MM.1S (cell line): Measurements from ENCODE around the gene THRB.

Experiments
- DNase-seq: peaks from one replicate; pipeline ENCODE4 v3.0.0-alpha.2; 2015
- H2AFZ ChIP-seq: fragments of 300-600 bp; sonication (generic); 2 replicates; pipeline ENCODE4 v1.6.0; 2016; ENCODE audit warnings: antibody characterized with exemption, low read length
- H3F3A ChIP-seq: fragments of 300-600 bp; sonication (generic); 2 replicates; pipeline ENCODE4 v1.6.1; 2016; ENCODE audit warnings: mild to moderate bottlenecking, antibody characterized with exemption, low read length, moderate library complexity, mixed read lengths; ENCODE audit not compliant: insufficient read depth
- H3K27ac ChIP-seq: fragments of 300-600 bp; sonication (generic); 2 replicates; pipeline ENCODE4 v1.5.1; 2016; ENCODE audit warnings: mild to moderate bottlenecking, low read length
- H3K27me3 ChIP-seq: fragments of 300-600 bp; sonication (generic); replicated peaks from 2 replicates; pipeline ENCODE4 v1.6.0; 2016; ENCODE audit warnings: low read length; ENCODE audit not compliant: insufficient read depth
- H3K36me3 ChIP-seq: fragments of 300-600 bp; sonication (generic); replicated peaks from 2 replicates; pipeline ENCODE4 v1.6.1; 2016; ENCODE audit warnings: mild to moderate bottlenecking, low read length, mixed read lengths; ENCODE audit not compliant: insufficient read depth
- H3K4me1 ChIP-seq: fragments of 300-600 bp; sonication (generic); 2 replicates; pipeline ENCODE4 v1.6.1; 2016; ENCODE audit warnings: low read length, mixed read lengths
- H3K4me2 ChIP-seq: fragments of 300-600 bp; sonication (generic); 2 replicates; pipeline ENCODE4 v1.6.0; 2016; ENCODE audit warnings: low read depth, low read length
- H3K4me3 ChIP-seq: fragments of 300-600 bp; sonication (generic); 2 replicates; pipeline ENCODE4 v1.5.1; 2016; ENCODE audit warnings: low read length, mixed read lengths
- H3K79me2 ChIP-seq: fragments of 300-600 bp; sonication (generic); 2 replicates; pipeline ENCODE4 v1.6.1; 2016; ENCODE audit warnings: mixed run types, low read length, mixed read lengths
- H3K9ac ChIP-seq: fragments of 300-600 bp; sonication (generic); 2 replicates; pipeline ENCODE4 v1.6.1; 2016; ENCODE audit warnings: low read length, mixed read lengths
- H3K9me2 ChIP-seq: fragments of 300-600 bp; sonication (generic); replicated peaks from 2 replicates; pipeline ENCODE4 v1.6.1; 2016; ENCODE audit warnings: mild to moderate bottlenecking, low read length, mixed read lengths; ENCODE audit not compliant: insufficient read depth
- H3K9me3 ChIP-seq: fragments of 300-600 bp; sonication (generic); replicated peaks from 2 replicates; pipeline ENCODE4 v1.6.1; 2016; ENCODE audit warnings: mild to moderate bottlenecking, low read length, mixed read lengths; ENCODE audit not compliant: insufficient read depth
- H4K20me1 ChIP-seq: fragments of 300-600 bp; sonication (generic); 2 replicates; pipeline ENCODE4 v1.6.1; 2016; ENCODE audit warnings: mild to moderate bottlenecking, low read length, moderate library complexity, mixed read lengths; ENCODE audit not compliant: insufficient read depth
- CTCF ChIP-seq: fragments of 300-600 bp; sonication (generic); IDR thresholded peaks from 2 replicates; pipeline ENCODE4 v1.5.1; 2016; ENCODE audit warnings: antibody characterized with exemption, low read length, mixed read lengths
- EZH2 ChIP-seq: fragments of 300-600 bp; sonication (generic); optimal IDR thresholded peaks from 2 replicates; pipeline ENCODE3; 2017; ENCODE audit warnings: low read depth, mild to moderate bottlenecking, antibody characterized with exemption, low read length, mixed read lengths
- EZH2phosphoT487 ChIP-seq: fragments of 300-600 bp; sonication (generic); IDR thresholded peaks from 2 replicates; pipeline ENCODE4 v1.6.1; 2018; ENCODE audit warnings: antibody characterized with exemption, low read length

THRB gene

GRCh38 chr3:24161841-24162240, 332.8 kb downstream of the THRB start:
- no peak for TF ChIP-seq CTCF
- TF ChIP-seq EZH2 = no peak
- TF ChIP-seq EZH2phosphoT487 = no peak
- Histone ChIP-seq H4K20me1 (no peaks in the 10 kb centered on the region), H3K36me3 (no peaks in the 10 kb centered on the region), H3K27me3 (no peaks in the 10 kb centered on the region), H3K4me3 (no peak overlapping the region), H3K9me2 (no peaks in the 10 kb centered on the region), H2AFZ (no peak overlapping the region), H3K4me1 (no peaks in the 10 kb centered on the region), H3K9me3 (no peaks in the 10 kb centered on the region), H3K79me2 (no peaks in the 10 kb centered on the region), H3F3A (no peaks in the 10 kb centered on the region), H3K27ac (no peak overlapping the region), H3K9ac (no peak overlapping the region), H3K4me2 (no peak overlapping the region)
- DNase-seq = no peak

GRCh38 chr3:24160424-24161095, 334.1 kb downstream of the THRB start:
- Histone ChIP-seq H3K27ac (no peak overlapping the region), H3K9me2 (no peaks in the 10 kb centered on the region), H3K4me2 (no peak overlapping the region), H3K27me3 (no peaks in the 10 kb centered on the region), H3K9ac (no peak overlapping the region), H3K4me3 (no peak overlapping the region), H3K9me3 (no peaks in the 10 kb centered on the region), H3K4me1 (no peaks in the 10 kb centered on the region), H3K79me2 (no peaks in the 10 kb centered on the region), H3K36me3 (no peaks in the 10 kb centered on the region), H3F3A (no peaks in the 10 kb centered on the region), H2AFZ (no peak overlapping the region), H4K20me1 (no peaks in the 10 kb centered on the region)
- no peak for DNase-seq
- TF ChIP-seq CTCF = no peak
- TF ChIP-seq EZH2 = no peak
- no peak for TF ChIP-seq EZH2phosphoT487

- H2AFZ ChIP-seq = no peak overlapping the region
- no peak overlapping the region for H3K4me2 ChIP-seq
- no peak overlapping the region for H3K9ac ChIP-seq
- H3K79me2 ChIP-seq = no peaks in the 10 kb centered on the region
- no peaks in the 10 kb centered on the region for H3F3A ChIP-seq
- DNase-seq = no peak
- no peak for TF ChIP-seq EZH2phosphoT487
- TF ChIP-seq EZH2 = no peak
- no peak for TF ChIP-seq CTCF
- no peaks in the 10 kb centered on the region for H4K20me1 ChIP-seq
- H3K9me2 ChIP-seq = no peaks in the 10 kb centered on the region
- no peaks in the 10 kb centered on the region for H3K27me3 ChIP-seq
- no peak overlapping the region for H3K27ac ChIP-seq
- H3K36me3 ChIP-seq = no peaks in the 10 kb centered on the region
- H3K4me3 ChIP-seq = no peak overlapping the region
- H3K4me1 ChIP-seq = no peaks in the 10 kb centered on the region
- H3K9me3 ChIP-seq = no peaks in the 10 kb centered on the region
Observed at GRCh38 chr3:24158761-24159454, 335.7 kb downstream of the THRB start.
